Esophagus (tissue), 2 donors: ENCODE data around the gene RBMS2. TPM values are rescaled to one million over a fixed set of nuclear protein-coding genes. Genes with fewer than 3 reads are reported as not detected.
A peak's percentile ranks its signal among the peaks of the same experiment; 100 is the strongest.

ENCODE experiments used
- H3K27ac ChIP-seq, 2 donors: one replicate each; pipeline ENCODE4 v1.5.1; 2013; ENCODE audit warnings: low read depth in 2 of 2, mild to moderate bottlenecking in 2 of 2, inconsistent platforms in 1 of 2, low read length in 1 of 2, moderate library complexity in 1 of 2
- H3K27me3 ChIP-seq, 2 donors: one replicate each; pipeline ENCODE4 v1.6.1; 2013; ENCODE audit warnings: low read length in 2 of 2, control low read depth in 1 of 2, mild to moderate bottlenecking in 1 of 2; ENCODE audit not compliant: insufficient read depth in 2 of 2, control insufficient read depth in 1 of 2
- H3K36me3 ChIP-seq, 2 donors: one replicate each; pipeline ENCODE4 v1.6.1; 2013; ENCODE audit warnings: low read length in 1 of 2; ENCODE audit not compliant: control insufficient read depth in 2 of 2, insufficient read depth in 2 of 2
- H3K4me1 ChIP-seq, 2 donors: one replicate each; pipeline ENCODE4 v1.6.1; 2013; ENCODE audit warnings: low read length in 1 of 2; ENCODE audit not compliant: control insufficient read depth in 2 of 2, insufficient read depth in 2 of 2
- H3K4me3 ChIP-seq, 2 donors: one replicate each; pipeline ENCODE4 v1.5.1; 2013; ENCODE audit warnings: low read length in 2 of 2, mild to moderate bottlenecking in 2 of 2, low read depth in 1 of 2, moderate library complexity in 1 of 2
- H3K9me3 ChIP-seq, 2 donors: one replicate each; pipeline ENCODE4 v1.6.1; 2013; ENCODE audit warnings: mild to moderate bottlenecking in 2 of 2, low read depth in 1 of 2, low read length in 1 of 2, moderate library complexity in 1 of 2; ENCODE audit not compliant: control insufficient read depth in 2 of 2, insufficient read depth in 1 of 2
- WGBS, 2 donors: extraction: QIAGEN DNeasy Blood & Tissue Kit; methylation state at CpG; one replicate each; pipeline ENCODE4 v1.1.7; 2013; 5-methylcytosine and 5-hydroxymethylcytosine counted together
- polyA plus RNA-seq, 2 donors: library from polyadenylated mRNA; stranded (reverse); fragments of 200-250 nt; gene quantifications; one replicate each; pipeline ENCODE4 v1.2.3, GENCODE V29; 2013
- donor health status: healthy with polysubstance abuse.
- donor health status: Bipolar disorder and iron deficiency.

The RBMS2 gene
- polyA plus RNA-seq, 2 donors: 3.4 to 6.7 TPM

GRCh38 chr12:56530390-56531055, 8.9 kb downstream of the RBMS2 start:
- Histone ChIP-seq H3K4me3 (no peak overlapping the region), H3K36me3 (no peaks in the 10 kb centered on the region), H3K27ac (no peak overlapping the region), H3K9me3 (no peaks in the 10 kb centered on the region), H3K4me1 (no peaks in the 10 kb centered on the region), H3K27me3 (no peaks in the 10 kb centered on the region)
- 74 to 83% methylated on average over 7 of the region's 7 CpGs for WGBS, 2 donors

DNA sequence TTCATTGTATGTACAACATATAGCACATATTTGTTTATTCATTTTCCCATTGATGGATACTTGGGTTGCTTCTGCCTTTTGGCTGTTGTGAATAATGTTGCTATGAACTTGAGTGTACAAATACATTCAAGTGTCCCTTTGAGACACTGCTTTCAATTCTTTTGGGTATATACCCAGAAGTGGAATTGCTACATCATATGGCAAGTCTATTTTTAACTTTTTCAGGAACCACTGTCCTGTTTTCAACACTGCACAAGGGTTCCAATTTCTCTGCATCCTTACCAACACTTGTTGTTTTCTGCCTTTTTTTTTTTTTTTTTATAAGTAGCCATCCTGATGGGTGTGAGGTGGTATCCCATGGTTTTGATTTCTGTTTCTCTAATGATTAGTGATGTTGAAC, 15.9 kb downstream of the RBMS2 start:
- Histone ChIP-seq H3K27ac (no peak overlapping the region), H3K9me3 (no peaks in the 10 kb centered on the region), H3K36me3 (no peaks in the 10 kb centered on the region), H3K4me1 (no peaks in the 10 kb centered on the region), H3K27me3 (no peaks in the 10 kb centered on the region), H3K4me3 (no peak overlapping the region)

GRCh38 chr12:56541631-56542030, 20.0 kb downstream of the RBMS2 start:
- Histone ChIP-seq H3K36me3 (no peaks in the 10 kb centered on the region), H3K27me3 (no peaks in the 10 kb centered on the region), H3K4me1 (no peaks in the 10 kb centered on the region), H3K9me3 (no peaks in the 10 kb centered on the region), H3K4me3 (no peak overlapping the region), H3K27ac (no peak overlapping the region)
- 41 to 46% methylated on average over 2 of the region's 2 CpGs for WGBS, 2 donors

GRCh38 chr12:56542164-56542563, 20.5 kb downstream of the RBMS2 start:
- WGBS, 2 donors: 94 to 96% methylated on average over 4 of the region's 4 CpGs
- Histone ChIP-seq H3K27me3 (no peaks in the 10 kb centered on the region), H3K9me3 (no peaks in the 10 kb centered on the region), H3K27ac (no peak overlapping the region), H3K36me3 (no peaks in the 10 kb centered on the region), H3K4me3 (no peak overlapping the region), H3K4me1 (no peaks in the 10 kb centered on the region)

DNA sequence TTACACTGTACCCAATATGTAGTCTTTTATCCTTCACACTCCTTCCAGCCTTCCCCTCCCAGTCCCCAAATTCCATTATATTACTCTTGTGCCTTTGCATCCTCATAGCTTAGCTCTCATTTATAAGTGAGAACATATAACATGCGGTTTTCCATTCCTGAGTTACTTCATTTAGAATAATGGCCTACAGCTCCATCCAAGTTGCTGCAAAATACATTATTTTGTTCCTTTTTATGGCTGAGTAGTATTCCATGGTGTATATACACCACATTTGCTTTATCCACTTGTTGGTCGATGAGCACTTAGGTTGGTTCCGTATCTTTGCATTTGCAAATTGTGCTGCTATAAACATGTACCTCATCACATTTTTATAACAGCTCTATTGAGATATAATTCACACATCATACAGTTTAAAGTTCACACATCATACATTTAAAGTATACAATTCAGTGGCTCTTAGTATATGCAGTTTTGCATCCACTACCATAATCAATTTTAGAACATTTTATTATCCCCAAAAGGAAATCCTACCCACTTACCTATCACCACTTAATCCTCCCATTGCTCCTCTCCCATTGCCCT, 23.5 kb downstream of the RBMS2 start:
- Histone ChIP-seq H3K27me3 (no peaks in the 10 kb centered on the region), H3K4me1 (no peaks in the 10 kb centered on the region), H3K36me3 (no peaks in the 10 kb centered on the region), H3K27ac (no peak overlapping the region), H3K9me3 (no peaks in the 10 kb centered on the region), H3K4me3 (no peak overlapping the region)
- WGBS, 2 donors: 95 to 96% methylated on average over 3 of the region's 3 CpGs

GRCh38 chr12:56546680-56547079, 25.1 kb downstream of the RBMS2 start:
- no peaks in the 10 kb centered on the region for H3K9me3 ChIP-seq
- no peak overlapping the region for H3K4me3 ChIP-seq
- WGBS, 2 donors: 79 to 91% methylated on average over 5 of the region's 5 CpGs
- H3K36me3 ChIP-seq: no peaks in the 10 kb centered on the region
- H3K27ac ChIP-seq: no peak overlapping the region
- H3K4me1 ChIP-seq: no peaks in the 10 kb centered on the region
- H3K27me3 ChIP-seq: no peaks in the 10 kb centered on the region

DNA sequence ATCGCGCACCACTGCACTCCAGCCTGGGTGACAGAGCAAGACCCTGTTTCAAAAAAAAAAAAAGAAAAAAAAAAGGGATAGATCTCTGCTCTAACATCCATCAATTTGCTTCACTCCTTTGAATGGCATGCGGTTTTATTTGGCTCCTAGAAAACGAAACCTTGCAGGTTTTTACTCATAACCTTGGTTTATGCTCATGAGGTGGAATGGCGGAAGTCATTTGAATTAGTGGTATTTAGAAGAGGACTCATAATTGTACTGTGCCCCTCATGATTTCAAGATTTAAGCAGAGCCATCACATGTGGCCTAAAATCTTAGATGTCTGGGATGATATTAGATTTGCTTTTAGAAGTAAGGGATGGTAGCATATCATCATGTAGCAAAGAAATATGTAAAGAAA, 29.4 kb downstream of the RBMS2 start:
- WGBS, 2 donors: 92 to 93% methylated on average over 5 of the region's 5 CpGs

GRCh38 chr12:56565510-56566101, 44.0 kb downstream of the RBMS2 start:
- Histone ChIP-seq H3K4me1 (no peaks in the 10 kb centered on the region), H3K27ac (peak overlapping the region; percentile 49 to 68), H3K9me3 (no peaks in the 10 kb centered on the region), H3K27me3 (no peaks in the 10 kb centered on the region), H3K4me3 (no peak overlapping the region), H3K36me3 (peaks cover 0 to 2% of the 10 kb centered on the region in 2 donors)
- 29 to 35% methylated on average over 6 of the region's 6 CpGs for WGBS, 2 donors

More for the DNA sequence above, 29.4 kb downstream of the RBMS2 start:
- no peaks in the 10 kb centered on the region for H3K36me3 ChIP-seq
- no peaks in the 10 kb centered on the region for H3K4me1 ChIP-seq
- no peak overlapping the region for H3K4me3 ChIP-seq
- no peaks in the 10 kb centered on the region for H3K9me3 ChIP-seq
- no peak overlapping the region for H3K27ac ChIP-seq
- no peaks in the 10 kb centered on the region for H3K27me3 ChIP-seq

GRCh38 chr12:56568146-56568545, 46.5 kb downstream of the RBMS2 start:
- no peaks in the 10 kb centered on the region for H3K9me3 ChIP-seq
- no peak overlapping the region for H3K4me3 ChIP-seq
- H3K36me3 ChIP-seq: peaks cover 0 to 2% of the 10 kb centered on the region in 2 donors
- H3K4me1 ChIP-seq: no peaks in the 10 kb centered on the region
- H3K27ac ChIP-seq: no peak overlapping the region
- H3K27me3 ChIP-seq: no peaks in the 10 kb centered on the region
- 69 to 85% methylated on average over 1 of the region's 1 CpG for WGBS, 2 donors

DNA sequence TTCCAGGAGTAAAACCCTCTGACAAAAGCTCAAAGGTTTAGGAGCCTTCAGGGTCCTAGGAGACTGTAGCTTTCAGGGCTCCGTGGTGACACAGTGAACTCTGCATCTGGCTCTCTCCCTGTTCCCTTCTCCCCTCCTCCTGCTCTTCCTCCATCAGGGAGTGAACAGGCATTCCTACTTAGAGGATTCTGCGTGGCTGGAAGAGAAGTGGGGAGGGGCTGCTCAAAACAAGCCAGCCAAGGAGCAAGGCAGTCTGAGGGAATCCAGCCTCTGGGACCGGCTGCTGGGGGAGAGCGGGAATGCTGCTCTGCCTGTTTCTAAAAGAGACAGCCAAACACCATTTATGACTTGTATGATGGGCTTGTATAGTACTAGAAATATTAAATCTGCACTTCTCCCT, 49.5 kb downstream of the RBMS2 start:
- WGBS, 2 donors: 59 to 62% methylated on average over 4 of the region's 4 CpGs
- Histone ChIP-seq H3K27me3 (no peaks in the 10 kb centered on the region), H3K9me3 (no peaks in the 10 kb centered on the region), H3K4me1 (no peaks in the 10 kb centered on the region), H3K27ac (peak overlapping the region in 1 of 2 donors; percentile 20), H3K4me3 (no peak overlapping the region), H3K36me3 (peaks cover 0 to 2% of the 10 kb centered on the region in 2 donors)
